Vagina (tissue), 2 donors: ENCODE data around the gene PDZD7.

Experiments used
- CTCF ChIP-seq, 3 experiments: fragments of 450-650 bp in 2 of 3; fragments of 200-600 bp in 1 of 3; sonication (generic) in 1 of 3; IDR thresholded peaks; one replicate each; pipeline ENCODE4 v1.5.1; 2017 to 2019; ENCODE audit warnings: antibody characterized with exemption in 3 of 3, mild to moderate bottlenecking in 2 of 3, moderate library complexity in 2 of 3
- POLR2A ChIP-seq, 2 donors: fragments of 450-650 bp; IDR thresholded peaks; one replicate each; pipeline ENCODE4 v1.6.1; 2017; ENCODE audit warnings: antibody characterized with exemption in 2 of 2, mild to moderate bottlenecking in 2 of 2, moderate library complexity in 2 of 2
- POLR2AphosphoS5 ChIP-seq, 2 donors: sonication (generic); formaldehyde crosslinking; IDR thresholded peaks; one replicate each; pipeline ENCODE4 v1.9.0; 2017; ENCODE audit warnings: antibody characterized with exemption in 2 of 2, mild to moderate bottlenecking in 2 of 2, low read depth in 1 of 2; ENCODE audit not compliant: insufficient read depth in 1 of 2

GRCh38 chr10:100979791-100980272 is 51.1 kb downstream of the PDZD7 start:
- TF ChIP-seq CTCF (IDR thresholded peaks at IDR 0.05) (no peak), POLR2A (IDR thresholded peaks at IDR 0.05) (no peak), POLR2AphosphoS5 (IDR thresholded peaks at IDR 0.05; ENCODE audit: insufficient read depth in 1 of 2, low read depth in 1 of 2) (no peak)
